Measurements from ENCODE around the gene TPSB2. TPM values are rescaled to one million over a fixed set of nuclear protein-coding genes. Genes with fewer than 3 reads are reported as not detected.
"Not testable (repeated sequence)": the region's sequence is repeated elsewhere in the genome, so short reads cannot be mapped to it uniquely, and the experiment has no call there.

TPSB2 gene
- not detected in 2 replicates for total RNA-seq

DNA sequence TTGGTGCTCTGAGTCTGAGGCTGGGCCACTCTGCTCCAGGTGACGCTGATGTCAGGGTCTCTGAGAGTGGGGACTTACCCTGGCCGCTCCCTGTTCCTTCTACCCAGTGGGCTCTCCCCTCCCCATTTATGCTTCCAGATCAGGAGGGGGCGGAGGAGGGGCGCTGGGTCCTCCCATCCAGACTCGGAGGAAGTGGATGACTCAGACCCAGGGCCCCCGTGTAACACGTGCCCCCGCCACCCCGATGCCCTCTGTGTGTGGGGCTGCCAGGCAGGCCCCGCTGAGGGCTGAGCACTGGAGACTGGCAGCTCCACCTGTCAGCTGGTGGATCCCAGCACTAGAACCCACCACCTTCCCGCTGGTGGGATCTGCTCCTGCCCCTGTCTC lies at the start of gene TPSB2:
Gene TPSB2, minus strand, starts transcription at position 101 of the 387 bp plus-strand sequence. CDS start 233 bp downstream, outside the sequence.
- H3K27ac Mint-ChIP-seq; H3K4me3 Mint-ChIP-seq (ENCODE audit: low read depth); DNase-seq (ENCODE audit: low spot score); intact Hi-C loops (cut with micrococcal nuclease); H3K36me3 Mint-ChIP-seq (ENCODE audit: low read depth); H3K4me1 Mint-ChIP-seq (ENCODE audit: low read depth); H3K9me3 Mint-ChIP-seq; H3K27me3 Mint-ChIP-seq (ENCODE audit: low read depth): not testable (repeated sequence)

DNA sequence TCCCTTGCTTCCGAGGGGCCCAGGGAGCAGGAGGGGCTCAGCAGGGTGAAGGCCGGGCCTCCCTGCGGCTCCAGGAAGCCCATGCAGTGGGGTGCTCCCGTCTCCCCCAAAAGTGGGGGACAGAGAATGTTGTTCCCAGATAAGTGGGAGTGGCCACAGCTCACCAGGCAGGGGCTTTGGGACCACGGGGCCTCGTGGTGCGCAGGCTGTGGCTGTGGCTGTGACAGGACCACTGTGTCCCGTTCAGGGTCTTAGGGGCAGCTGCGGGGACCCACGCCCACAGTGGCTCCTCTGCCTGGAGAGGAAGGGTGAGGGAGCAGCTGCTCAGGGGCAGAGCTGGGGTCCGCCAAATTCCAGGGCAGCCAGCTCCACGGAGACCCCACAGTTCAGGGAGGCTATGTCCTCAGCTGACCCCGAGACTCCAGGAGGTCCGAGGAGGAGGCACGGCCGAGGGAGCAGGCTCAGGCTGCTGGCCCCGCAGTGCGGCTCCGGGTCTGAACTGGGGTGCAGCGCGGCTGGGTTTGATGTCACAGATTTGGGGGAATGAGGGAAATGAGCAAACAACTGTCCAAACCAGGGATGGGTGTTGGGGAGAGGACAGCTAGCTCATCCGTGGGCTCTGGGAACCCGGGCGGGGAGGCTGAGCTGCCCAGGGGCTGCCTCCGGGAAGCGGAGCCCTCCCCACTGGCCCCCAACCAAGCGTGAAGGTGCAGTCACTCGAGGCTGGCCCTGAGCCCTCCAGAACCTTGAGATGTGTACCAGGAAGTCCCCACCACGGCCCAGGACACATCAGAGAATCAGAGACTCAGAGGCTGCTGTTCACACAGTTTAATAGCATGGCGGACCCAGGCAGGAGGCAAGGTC lies 49.3 kb upstream of the TPSB2 start:
- intact Hi-C loops (cut with micrococcal nuclease) = no loop called here
- Mint-ChIP-seq H3K27me3 (ENCODE audit: low read depth) (no peaks in the 10 kb centered on the region), H3K9me3 (no peaks in the 10 kb centered on the region), H3K4me1 (ENCODE audit: low read depth) (no peaks in the 10 kb centered on the region), H3K27ac (no peak overlapping the region), H3K36me3 (ENCODE audit: low read depth) (no peaks in the 10 kb centered on the region), H3K4me3 (ENCODE audit: low read depth) (no peak overlapping the region)
- no peak for DNase-seq (ENCODE audit: low spot score)

GRCh38 chr16:1278477-1278876 lies 48.5 kb upstream of the TPSB2 start:
- Mint-ChIP-seq H3K9me3 (no peaks in the 10 kb centered on the region), H3K27me3 (ENCODE audit: low read depth) (no peaks in the 10 kb centered on the region), H3K4me1 (ENCODE audit: low read depth) (no peaks in the 10 kb centered on the region), H3K27ac (no peak overlapping the region), H3K36me3 (ENCODE audit: low read depth) (no peaks in the 10 kb centered on the region), H3K4me3 (ENCODE audit: low read depth) (no peak overlapping the region)
- no peak for DNase-seq (ENCODE audit: low spot score)
- intact Hi-C loops (cut with micrococcal nuclease) = no loop called here

DNA sequence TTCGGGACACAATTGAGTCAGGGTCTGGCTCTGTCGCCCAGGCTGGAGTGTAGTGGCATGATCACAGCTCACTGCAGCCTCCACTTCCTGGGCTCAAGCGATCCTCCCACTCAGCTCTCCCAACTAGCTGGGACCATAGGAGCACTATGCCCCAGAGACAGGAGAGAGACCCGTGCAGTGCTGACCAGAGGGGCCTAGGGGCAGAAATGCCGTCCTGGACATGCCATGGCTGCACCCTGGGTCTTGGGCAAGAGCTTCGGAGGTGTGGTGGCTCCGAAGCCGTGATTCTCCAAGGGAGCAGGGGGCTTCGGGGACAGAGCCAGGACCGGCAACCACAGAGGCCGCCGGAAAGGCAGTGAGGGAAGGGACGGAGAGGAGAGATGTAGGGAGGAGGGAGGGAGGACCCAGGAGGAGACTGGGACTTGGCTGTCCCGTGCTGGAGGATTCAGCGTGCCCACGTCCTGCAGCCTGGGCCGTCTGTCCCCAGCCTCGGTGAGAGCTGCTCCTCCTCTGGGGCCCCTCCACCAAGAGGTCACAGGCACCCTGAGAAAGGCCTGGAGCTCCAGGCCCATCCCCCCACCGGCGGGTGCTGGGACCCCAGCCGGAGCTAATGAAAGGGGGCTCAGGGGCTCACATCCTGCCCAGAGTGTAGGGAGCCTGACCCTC lies 47.8 kb upstream of the TPSB2 start:
- Mint-ChIP-seq H3K4me3 (ENCODE audit: low read depth) (no peak overlapping the region), H3K27ac (no peak overlapping the region), H3K27me3 (ENCODE audit: low read depth) (no peaks in the 10 kb centered on the region), H3K9me3 (no peaks in the 10 kb centered on the region), H3K36me3 (ENCODE audit: low read depth) (no peaks in the 10 kb centered on the region), H3K4me1 (ENCODE audit: low read depth) (no peaks in the 10 kb centered on the region)
- intact Hi-C loops (cut with micrococcal nuclease) = no loop called here
- no peak for DNase-seq (ENCODE audit: low spot score)

- DNase-seq (ENCODE audit: low spot score) = no peak
- no peak overlapping the region for H3K4me3 Mint-ChIP-seq (ENCODE audit: low read depth)
- H3K36me3 Mint-ChIP-seq (ENCODE audit: low read depth) = no peaks in the 10 kb centered on the region
- H3K27me3 Mint-ChIP-seq (ENCODE audit: low read depth) = no peaks in the 10 kb centered on the region
- H3K4me1 Mint-ChIP-seq (ENCODE audit: low read depth) = no peaks in the 10 kb centered on the region
- H3K9me3 Mint-ChIP-seq = no peaks in the 10 kb centered on the region
- intact Hi-C loops (cut with micrococcal nuclease) = no loop called here
- no peak overlapping the region for H3K27ac Mint-ChIP-seq
Observed at GRCh38 chr16:1277151-1277598, 47.2 kb upstream of the TPSB2 start.

- no peaks in the 10 kb centered on the region for H3K4me1 Mint-ChIP-seq (ENCODE audit: low read depth)
- no peak overlapping the region for H3K4me3 Mint-ChIP-seq (ENCODE audit: low read depth)
- H3K27ac Mint-ChIP-seq = no peak overlapping the region
- no peaks in the 10 kb centered on the region for H3K9me3 Mint-ChIP-seq
- intact Hi-C loops (cut with micrococcal nuclease) = no loop called here
- no peak for DNase-seq (ENCODE audit: low spot score)
- no peaks in the 10 kb centered on the region for H3K36me3 Mint-ChIP-seq (ENCODE audit: low read depth)
- H3K27me3 Mint-ChIP-seq (ENCODE audit: low read depth) = no peaks in the 10 kb centered on the region
Observed at GRCh38 chr16:1276580-1276878, 46.5 kb upstream of the TPSB2 start.

DNA sequence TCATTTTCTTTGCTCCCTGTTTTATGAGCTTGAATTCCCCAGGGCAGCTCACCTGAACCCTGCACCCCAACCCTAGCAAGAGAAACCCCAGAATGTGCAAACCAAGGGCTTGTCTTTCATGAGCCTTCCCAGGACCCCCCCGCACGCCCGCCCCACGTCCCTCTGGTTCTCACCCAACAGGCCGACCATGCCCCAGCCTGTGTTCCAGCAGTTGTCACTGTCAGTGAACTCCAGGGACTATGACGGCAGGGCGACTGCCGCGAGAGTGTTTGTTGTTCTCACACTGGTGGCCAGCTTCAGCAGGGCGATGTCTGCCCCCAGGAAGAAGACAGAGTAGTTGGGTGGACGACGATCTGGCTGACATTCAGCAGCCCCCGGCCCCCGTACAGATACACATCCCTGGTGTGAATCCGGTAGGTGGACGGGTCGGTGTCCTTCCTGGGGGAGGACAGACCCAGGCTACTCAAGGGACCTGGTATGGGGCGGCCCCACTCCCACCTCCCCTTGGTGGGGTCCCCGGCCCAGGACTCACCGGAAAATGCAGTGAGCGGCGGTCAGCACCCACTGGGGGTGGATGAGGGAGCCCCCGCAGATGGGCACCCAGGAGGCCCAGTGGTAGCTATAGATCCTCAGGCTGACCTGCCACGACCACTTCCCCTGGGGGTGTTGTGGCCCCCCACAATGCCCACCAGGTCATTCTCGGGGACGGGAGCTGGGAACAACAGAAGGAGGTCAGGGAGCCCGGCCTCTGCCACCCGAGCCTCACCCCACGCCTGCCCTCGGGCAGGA lies 46.0 kb upstream of the TPSB2 start:
- no peak overlapping the region for H3K4me3 Mint-ChIP-seq (ENCODE audit: low read depth)
- no peak overlapping the region for H3K27ac Mint-ChIP-seq
- H3K27me3 Mint-ChIP-seq (ENCODE audit: low read depth) = no peaks in the 10 kb centered on the region
- DNase-seq (ENCODE audit: low spot score) = no peak
- H3K9me3 Mint-ChIP-seq = no peaks in the 10 kb centered on the region
- H3K4me1 Mint-ChIP-seq (ENCODE audit: low read depth) = no peaks in the 10 kb centered on the region
- no peaks in the 10 kb centered on the region for H3K36me3 Mint-ChIP-seq (ENCODE audit: low read depth)
- intact Hi-C loops (cut with micrococcal nuclease) = no loop called here

GRCh38 chr16:1274767-1275166 lies 44.8 kb upstream of the TPSB2 start:
- intact Hi-C loops (cut with micrococcal nuclease) = no loop called here
- Mint-ChIP-seq H3K4me3 (ENCODE audit: low read depth) (no peak overlapping the region), H3K36me3 (ENCODE audit: low read depth) (no peaks in the 10 kb centered on the region), H3K27ac (no peak overlapping the region), H3K4me1 (ENCODE audit: low read depth) (no peaks in the 10 kb centered on the region), H3K9me3 (no peaks in the 10 kb centered on the region), H3K27me3 (ENCODE audit: low read depth) (no peaks in the 10 kb centered on the region)
- no peak for DNase-seq (ENCODE audit: low spot score)

GRCh38 chr16:1273816-1274215 lies 43.8 kb upstream of the TPSB2 start:
- intact Hi-C loops (cut with micrococcal nuclease) = no loop called here

GRCh38 chr16:1272453-1273198 lies 42.6 kb upstream of the TPSB2 start:
- H3K27me3 Mint-ChIP-seq (ENCODE audit: low read depth) = no peaks in the 10 kb centered on the region
- H3K27ac Mint-ChIP-seq = no peak overlapping the region
- no peaks in the 10 kb centered on the region for H3K9me3 Mint-ChIP-seq
- H3K4me1 Mint-ChIP-seq (ENCODE audit: low read depth) = no peaks in the 10 kb centered on the region
- intact Hi-C loops (cut with micrococcal nuclease) = no loop called here
- no peak overlapping the region for H3K4me3 Mint-ChIP-seq (ENCODE audit: low read depth)
- no peaks in the 10 kb centered on the region for H3K36me3 Mint-ChIP-seq (ENCODE audit: low read depth)
- DNase-seq (ENCODE audit: low spot score) = no peak

More at GRCh38 chr16:1273816-1274215, 43.8 kb upstream of the TPSB2 start:
- no peak overlapping the region for H3K27ac Mint-ChIP-seq
- DNase-seq (ENCODE audit: low spot score) = no peak
- H3K9me3 Mint-ChIP-seq = no peaks in the 10 kb centered on the region
- H3K36me3 Mint-ChIP-seq (ENCODE audit: low read depth) = no peaks in the 10 kb centered on the region
- no peaks in the 10 kb centered on the region for H3K27me3 Mint-ChIP-seq (ENCODE audit: low read depth)
- no peak overlapping the region for H3K4me3 Mint-ChIP-seq (ENCODE audit: low read depth)
- no peaks in the 10 kb centered on the region for H3K4me1 Mint-ChIP-seq (ENCODE audit: low read depth)

GRCh38 chr16:1271724-1272413 lies 41.9 kb upstream of the TPSB2 start:
- H3K9me3 Mint-ChIP-seq; H3K27ac Mint-ChIP-seq; H3K4me3 Mint-ChIP-seq (ENCODE audit: low read depth); intact Hi-C loops (cut with micrococcal nuclease); H3K27me3 Mint-ChIP-seq (ENCODE audit: low read depth); H3K4me1 Mint-ChIP-seq (ENCODE audit: low read depth); H3K36me3 Mint-ChIP-seq (ENCODE audit: low read depth); DNase-seq (ENCODE audit: low spot score): not testable (repeated sequence)

GRCh38 chr16:1271380-1271723 lies 41.4 kb upstream of the TPSB2 start:
- H3K27me3 Mint-ChIP-seq (ENCODE audit: low read depth) = no peaks in the 10 kb centered on the region
- DNase-seq (ENCODE audit: low spot score) = no peak
- intact Hi-C loops (cut with micrococcal nuclease) = no loop called here
- H3K4me3 Mint-ChIP-seq (ENCODE audit: low read depth) = no peak overlapping the region
- no peak overlapping the region for H3K27ac Mint-ChIP-seq
- H3K4me1 Mint-ChIP-seq (ENCODE audit: low read depth) = no peaks in the 10 kb centered on the region
- no peaks in the 10 kb centered on the region for H3K9me3 Mint-ChIP-seq
- H3K36me3 Mint-ChIP-seq (ENCODE audit: low read depth) = no peaks in the 10 kb centered on the region
